Measurements from ENCODE around the gene LMTK2. TPM values are rescaled to one million over a fixed set of nuclear protein-coding genes. Genes with fewer than 3 reads are reported as not detected.

LMTK2 gene
- total RNA-seq, 1 experiment from 2014 or later: 37.1 TPM

- BruUV-seq (replicated peaks): no TSS peak
Measured at GRCh38 chr7:98191668-98192431, 85.2 kb downstream of the LMTK2 start.

DNA sequence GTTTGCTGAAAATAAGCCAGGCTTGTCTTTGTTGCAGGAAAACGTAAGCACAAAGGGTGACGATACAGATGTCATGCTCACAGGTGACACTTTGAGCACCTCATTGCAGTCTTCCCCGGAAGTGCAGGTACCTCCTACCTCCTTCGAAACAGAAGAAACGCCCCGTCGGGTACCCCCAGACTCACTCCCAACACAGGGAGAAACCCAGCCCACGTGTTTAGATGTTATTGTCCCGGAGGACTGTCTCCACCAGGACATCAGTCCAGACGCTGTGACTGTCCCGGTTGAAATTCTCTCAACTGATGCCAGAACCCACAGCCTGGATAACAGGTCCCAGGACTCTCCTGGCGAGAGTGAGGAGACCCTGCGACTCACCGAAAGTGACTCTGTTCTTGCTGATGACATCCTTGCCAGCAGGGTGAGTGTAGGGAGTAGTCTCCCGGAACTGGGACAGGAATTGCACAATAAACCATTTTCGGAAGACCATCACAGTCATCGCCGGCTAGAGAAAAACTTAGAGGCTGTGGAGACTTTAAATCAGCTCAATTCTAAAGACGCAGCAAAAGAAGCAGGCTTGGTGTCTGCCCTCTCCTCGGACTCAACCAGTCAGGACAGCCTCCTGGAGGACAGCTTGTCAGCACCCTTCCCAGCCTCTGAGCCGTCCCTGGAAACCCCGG, 86.3 kb downstream of the LMTK2 start:
- Histone ChIP-seq H2AFZ (no peak overlapping the region), H4K20me1 (ENCODE audit: insufficient read depth) (peaks cover 15% of the 10 kb centered on the region), H3K27me3 (ENCODE audit: insufficient read depth, low read depth) (no peaks in the 10 kb centered on the region), H3K4me3 (no peak overlapping the region), H3K79me2 (ENCODE audit: low read depth) (0 out of 2 replicates have a peak, but pooled peaks cover 2% of the 10 kb centered on the region), H3F3A (ENCODE audit: insufficient read depth, low read depth) (no peaks in the 10 kb centered on the region), H3K9me2 (ENCODE audit: insufficient read depth) (no peaks in the 10 kb centered on the region), H3K4me1 (replicated peaks; ENCODE audit: insufficient read depth) (no peaks in the 10 kb centered on the region), H3K9me3 (ENCODE audit: insufficient read depth, low read depth) (no peaks in the 10 kb centered on the region), H3K4me2 (no peak overlapping the region), H3K36me3 (ENCODE audit: low read depth) (peaks cover 13% of the 10 kb centered on the region; the same call in 1 of the 2 replicates), H3K27ac (no peak overlapping the region)
- POLR2A ChIA-PET (ENCODE audit: unreplicated experiment): no interaction called here
- DNase-seq: no peak
- TF ChIP-seq, protein P1, sequence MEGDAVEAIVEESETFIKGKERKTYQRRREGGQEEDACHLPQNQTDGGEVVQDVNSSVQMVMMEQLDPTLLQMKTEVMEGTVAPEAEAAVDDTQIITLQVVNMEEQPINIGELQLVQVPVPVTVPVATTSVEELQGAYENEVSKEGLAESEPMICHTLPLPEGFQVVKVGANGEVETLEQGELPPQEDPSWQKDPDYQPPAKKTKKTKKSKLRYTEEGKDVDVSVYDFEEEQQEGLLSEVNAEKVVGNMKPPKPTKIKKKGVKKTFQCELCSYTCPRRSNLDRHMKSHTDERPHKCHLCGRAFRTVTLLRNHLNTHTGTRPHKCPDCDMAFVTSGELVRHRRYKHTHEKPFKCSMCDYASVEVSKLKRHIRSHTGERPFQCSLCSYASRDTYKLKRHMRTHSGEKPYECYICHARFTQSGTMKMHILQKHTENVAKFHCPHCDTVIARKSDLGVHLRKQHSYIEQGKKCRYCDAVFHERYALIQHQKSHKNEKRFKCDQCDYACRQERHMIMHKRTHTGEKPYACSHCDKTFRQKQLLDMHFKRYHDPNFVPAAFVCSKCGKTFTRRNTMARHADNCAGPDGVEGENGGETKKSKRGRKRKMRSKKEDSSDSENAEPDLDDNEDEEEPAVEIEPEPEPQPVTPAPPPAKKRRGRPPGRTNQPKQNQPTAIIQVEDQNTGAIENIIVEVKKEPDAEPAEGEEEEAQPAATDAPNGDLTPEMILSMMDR (conservative IDR thresholded peaks at IDR 0.05): no peak
- TF ChIP-seq EZH2 (IDR thresholded peaks at IDR 0.05; ENCODE audit: low read depth): no peak
- CTCF ChIA-PET: no interaction called here
- BruUV-seq (replicated peaks): no TSS peak
- intact Hi-C loops (cut with micrococcal nuclease; ENCODE audit: unreplicated experiment): no loop called here

More at GRCh38 chr7:98191668-98192431, 85.2 kb downstream of the LMTK2 start:
- no peak overlapping the region for H3K4me3 ChIP-seq
- H3K9me2 ChIP-seq (ENCODE audit: insufficient read depth): no peaks in the 10 kb centered on the region
- peaks cover 13% of the 10 kb centered on the region; the same call in 1 of the 2 replicates for H3K36me3 ChIP-seq (ENCODE audit: low read depth)
- no peak overlapping the region for H3K4me2 ChIP-seq
- no peaks in the 10 kb centered on the region for H3K9me3 ChIP-seq (ENCODE audit: insufficient read depth, low read depth)
- intact Hi-C loops (cut with micrococcal nuclease; ENCODE audit: unreplicated experiment): no loop called here
- DNase-seq: no peak
- POLR2A ChIA-PET (ENCODE audit: unreplicated experiment): no interaction called here
- no peaks in the 10 kb centered on the region for H3F3A ChIP-seq (ENCODE audit: insufficient read depth, low read depth)
- H3K4me1 ChIP-seq (replicated peaks; ENCODE audit: insufficient read depth): no peaks in the 10 kb centered on the region
- no peaks in the 10 kb centered on the region for H3K79me2 ChIP-seq (ENCODE audit: low read depth)
- no peak overlapping the region for H3K27ac ChIP-seq
- no peak overlapping the region for H2AFZ ChIP-seq
- no peaks in the 10 kb centered on the region for H3K27me3 ChIP-seq (ENCODE audit: insufficient read depth, low read depth)
- peaks cover 6% of the 10 kb centered on the region for H4K20me1 ChIP-seq (ENCODE audit: insufficient read depth)
- TF ChIP-seq, protein P1 (conservative IDR thresholded peaks at IDR 0.05): no peak
- TF ChIP-seq EZH2 (IDR thresholded peaks at IDR 0.05; ENCODE audit: low read depth): no peak
- CTCF ChIA-PET: no interaction called here

DNA sequence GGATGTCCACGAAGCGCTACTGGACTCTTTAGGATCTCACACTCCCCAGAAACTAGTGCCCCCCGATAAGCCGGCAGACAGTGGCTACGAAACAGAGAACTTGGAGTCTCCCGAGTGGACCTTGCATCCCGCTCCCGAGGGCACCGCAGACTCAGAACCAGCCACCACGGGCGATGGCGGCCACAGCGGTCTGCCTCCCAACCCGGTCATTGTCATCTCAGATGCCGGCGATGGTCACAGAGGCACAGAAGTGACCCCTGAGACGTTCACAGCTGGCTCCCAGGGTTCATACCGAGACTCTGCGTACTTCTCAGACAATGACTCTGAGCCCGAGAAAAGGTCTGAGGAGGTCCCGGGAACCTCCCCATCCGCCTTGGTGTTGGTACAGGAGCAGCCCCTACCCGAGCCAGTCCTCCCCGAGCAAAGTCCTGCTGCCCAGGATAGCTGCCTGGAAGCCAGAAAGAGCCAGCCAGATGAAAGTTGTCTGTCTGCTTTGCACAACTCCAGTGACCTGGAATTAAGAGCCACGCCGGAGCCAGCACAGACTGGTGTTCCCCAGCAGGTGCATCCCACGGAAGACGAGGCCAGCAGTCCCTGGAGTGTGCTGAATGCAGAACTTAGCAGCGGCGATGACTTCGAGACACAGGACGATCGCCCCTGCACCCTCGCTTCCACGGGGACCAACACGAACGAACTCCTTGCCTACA, 87.0 kb downstream of the LMTK2 start:
- Histone ChIP-seq H3K4me3 (no peak overlapping the region), H3K79me2 (ENCODE audit: low read depth) (peaks cover 7% of the 10 kb centered on the region; the same call in 1 of the 2 replicates), H3K36me3 (ENCODE audit: low read depth) (peaks cover 13% of the 10 kb centered on the region; the same call in 1 of the 2 replicates), H2AFZ (no peak overlapping the region), H3K4me2 (no peak overlapping the region), H4K20me1 (ENCODE audit: insufficient read depth) (peaks cover 15% of the 10 kb centered on the region), H3K9me2 (ENCODE audit: insufficient read depth) (no peaks in the 10 kb centered on the region), H3F3A (ENCODE audit: insufficient read depth, low read depth) (no peaks in the 10 kb centered on the region), H3K4me1 (replicated peaks; ENCODE audit: insufficient read depth) (no peaks in the 10 kb centered on the region), H3K27me3 (ENCODE audit: insufficient read depth, low read depth) (no peaks in the 10 kb centered on the region), H3K27ac (no peak overlapping the region), H3K9me3 (ENCODE audit: insufficient read depth, low read depth) (no peaks in the 10 kb centered on the region)
- DNase-seq: no peak
- CTCF ChIA-PET: no interaction called here
- BruUV-seq (replicated peaks): no TSS peak
- no peak for TF ChIP-seq EZH2 (IDR thresholded peaks at IDR 0.05; ENCODE audit: low read depth)
- TF ChIP-seq, protein P1 (conservative IDR thresholded peaks at IDR 0.05): no peak
- intact Hi-C loops (cut with micrococcal nuclease; ENCODE audit: unreplicated experiment): no loop called here
- POLR2A ChIA-PET (ENCODE audit: unreplicated experiment): no interaction called here

All from PC-9 (cell line).